AG09319 (cell line): ENCODE measurements around the gene INSL3.
A peak's percentile ranks its signal among the peaks of the same experiment; 100 is the strongest.

Experiments used
- DNase-seq: peaks from one replicate; pipeline ENCODE4 v3.0.0-alpha.2; 2010; ENCODE audit warnings: low read depth; ENCODE audit errors: extremely low read depth
- CTCF ChIP-seq: IDR thresholded peaks from 2 replicates; pipeline ENCODE4 v1.5.1; 2011; ENCODE audit warnings: low read depth, mild to moderate bottlenecking, inconsistent platforms, low read length, moderate library complexity

The INSL3 gene

GRCh38 chr19:17863520-17864182 is 42.3 kb upstream of the INSL3 start:
- DNase-seq: no peak
- no peak for TF ChIP-seq CTCF

GRCh38 chr19:17862711-17863519 is 41.6 kb upstream of the INSL3 start:
- no peak for TF ChIP-seq CTCF
- no peak for DNase-seq

- no peak for TF ChIP-seq CTCF
- DNase-seq: no peak
These were observed 40.5 kb upstream of the INSL3 start for GRCh38 chr19:17861542-17862402.

GRCh38 chr19:17860993-17861360 is 39.7 kb upstream of the INSL3 start:
- TF ChIP-seq CTCF: no peak
- DNase-seq: no peak

GRCh38 chr19:17860331-17860992 is 39.1 kb upstream of the INSL3 start:
- TF ChIP-seq CTCF: no peak
- DNase-seq: no peak

- TF ChIP-seq CTCF: peak; percentile 90
- DNase-seq: peak; percentile 99
These were observed 38.4 kb upstream of the INSL3 start, which contains the start of gene RPL18A for GRCh38 chr19:17859533-17860330. RPL18A (plus strand) TSS chr19:17859910; CDS start chr19:17859957, 47 bp downstream.
